Mesenchymal stem cell (in vitro differentiated cells and primary cell): ENCODE results near the gene MAN1A1.

Experiments
- DNase-seq: peaks from one replicate; pipeline ENCODE4 v3.0.0-alpha.2; 2013
- H2AFZ ChIP-seq: one replicate; pipeline ENCODE4 v1.6.1; 2013; ENCODE audit warnings: low read depth, mild to moderate bottlenecking, control low read depth, inconsistent platforms, low read length, moderate library complexity
- H2AK5ac ChIP-seq: 2 replicates; pipeline ENCODE4 v1.6.1; 2013; ENCODE audit warnings: low read length, moderate library complexity, mild to moderate bottlenecking, inconsistent platforms; ENCODE audit not compliant: severe bottlenecking
- H2BK120ac ChIP-seq: one replicate; pipeline ENCODE4 v1.6.1; 2013; ENCODE audit warnings: low read depth, mild to moderate bottlenecking, inconsistent platforms, low read length, moderate library complexity
- H2BK12ac ChIP-seq, 2 experiments: one replicate each; pipeline ENCODE4 v1.6.1; 2013; ENCODE audit warnings: inconsistent platforms in 2 of 2, low read length in 2 of 2, mild to moderate bottlenecking in 2 of 2, moderate library complexity in 2 of 2, control low read depth in 1 of 2
- H2BK15ac ChIP-seq: one replicate; pipeline ENCODE4 v1.6.1; 2013; ENCODE audit warnings: mild to moderate bottlenecking, low read depth, inconsistent platforms; ENCODE audit not compliant: poor library complexity, severe bottlenecking
- H2BK5ac ChIP-seq: 2 replicates; pipeline ENCODE4 v1.6.1; 2013; ENCODE audit warnings: low read depth, mild to moderate bottlenecking, low read length, control low read depth, inconsistent platforms; ENCODE audit not compliant: poor library complexity, severe bottlenecking
- H3K14ac ChIP-seq, 2 experiments: one replicate each; pipeline ENCODE4 v1.6.1; 2013; ENCODE audit warnings: inconsistent platforms in 2 of 2, low read length in 2 of 2, control low read depth in 1 of 2, mild to moderate bottlenecking in 1 of 2, moderate library complexity in 1 of 2
- H3K18ac ChIP-seq, 2 experiments: one replicate each; pipeline ENCODE4 v1.6.1; 2013; ENCODE audit warnings: inconsistent platforms in 2 of 2, low read length in 2 of 2, control low read depth in 1 of 2, low read depth in 1 of 2, mild to moderate bottlenecking in 1 of 2
- H3K23ac ChIP-seq, 2 experiments: one replicate each; pipeline ENCODE4 v1.6.1; 2013; ENCODE audit warnings: inconsistent platforms in 2 of 2, low read length in 2 of 2, mild to moderate bottlenecking in 2 of 2, moderate library complexity in 2 of 2, control low read depth in 1 of 2
- H3K27ac ChIP-seq: 2 replicates; pipeline ENCODE4 v1.5.1; 2013; ENCODE audit warnings: mild to moderate bottlenecking, moderate library complexity, low read length, control low read depth, inconsistent platforms; ENCODE audit not compliant: poor library complexity, severe bottlenecking
- H3K27me3 ChIP-seq, 2 experiments: 2 replicates each; pipeline versions ENCODE4 v1.6.1 to v1.7.0; 2013; ENCODE audit warnings: low read length in 2 of 2, mild to moderate bottlenecking in 2 of 2, moderate library complexity in 2 of 2, control low read depth in 1 of 2, inconsistent platforms in 1 of 2; ENCODE audit not compliant: control insufficient read depth in 1 of 2, insufficient read depth in 1 of 2
- H3K36me3 ChIP-seq, 2 experiments: 2 replicates each; pipeline versions ENCODE4 v1.6.1 to v1.7.0; 2013; ENCODE audit warnings: low read length in 2 of 2, control low read depth in 1 of 2, inconsistent platforms in 1 of 2, low read depth in 1 of 2, mild to moderate bottlenecking in 1 of 2; ENCODE audit not compliant: insufficient read depth in 2 of 2, control insufficient read depth in 1 of 2
- H3K4ac ChIP-seq, 2 experiments: one replicate each; pipeline ENCODE4 v1.6.1; 2013; ENCODE audit warnings: inconsistent platforms in 2 of 2, low read length in 2 of 2, mild to moderate bottlenecking in 2 of 2, moderate library complexity in 2 of 2, control low read depth in 1 of 2, low read depth in 1 of 2
- H3K4me1 ChIP-seq: 2 replicates; pipeline ENCODE4 v1.6.1; 2013; ENCODE audit warnings: low read depth, low read length, control low read depth; ENCODE audit not compliant: control insufficient read depth, insufficient read depth
- H3K4me2 ChIP-seq: 2 replicates; pipeline ENCODE4 v1.6.1; 2013; ENCODE audit warnings: low read length, mild to moderate bottlenecking, inconsistent platforms; ENCODE audit not compliant: poor library complexity, severe bottlenecking
- H3K4me3 ChIP-seq, 2 experiments: 2 replicates each; pipeline versions ENCODE4 v1.5.1 to v1.7.0; 2013; ENCODE audit warnings: low read length in 2 of 2, mild to moderate bottlenecking in 2 of 2, control low read depth in 1 of 2, low read depth in 1 of 2; ENCODE audit not compliant: insufficient read depth in 1 of 2
- H3K79me1 ChIP-seq: replicated peaks from 2 replicates; pipeline ENCODE4 v1.6.1; 2013; ENCODE audit warnings: mild to moderate bottlenecking, control low read depth, low read length, inconsistent platforms; ENCODE audit not compliant: poor library complexity, severe bottlenecking
- H3K9ac ChIP-seq: 2 replicates; pipeline ENCODE4 v1.7.0; 2013; ENCODE audit warnings: mild to moderate bottlenecking, low read length, moderate library complexity
- H3K9me3 ChIP-seq: 2 replicates; pipeline ENCODE4 v1.7.0; 2013; ENCODE audit warnings: mild to moderate bottlenecking, low read length; ENCODE audit not compliant: control insufficient read depth
- H4K8ac ChIP-seq: one replicate; pipeline ENCODE4 v1.6.1; 2013; ENCODE audit warnings: inconsistent platforms, mild to moderate bottlenecking, low read length, moderate library complexity
- H4K91ac ChIP-seq: one replicate; pipeline ENCODE4 v1.6.1; 2013; ENCODE audit warnings: mild to moderate bottlenecking, low read length, inconsistent platforms
- WGBS: methylation state at CpG from one replicate; pipeline ENCODE4 v1.1.7; 2013; ENCODE audit warnings: mixed read lengths; 5-methylcytosine and 5-hydroxymethylcytosine counted together

MAN1A1 gene

DNA sequence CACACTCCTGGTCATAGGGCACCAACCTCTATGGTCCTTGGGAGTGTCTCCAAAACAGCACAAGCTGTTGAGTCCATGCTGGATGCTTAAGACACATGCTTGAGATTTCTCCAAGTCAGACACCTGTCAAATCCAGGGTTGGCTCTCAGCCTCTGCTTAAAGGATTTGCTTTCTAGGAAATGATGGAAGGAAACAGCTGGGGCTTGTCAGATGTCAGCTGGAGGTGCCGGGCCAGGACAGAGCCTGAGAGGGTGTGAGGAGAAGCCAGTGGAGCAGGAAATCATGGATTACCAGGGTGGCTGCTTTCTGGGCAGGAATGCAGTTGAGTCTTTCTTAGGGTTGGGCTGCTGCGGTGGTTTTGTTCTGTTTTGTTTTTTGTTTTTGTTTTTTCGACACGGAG, 188.1 kb downstream of the MAN1A1 start:
- Histone ChIP-seq H2AFZ (no peak overlapping the region), H3K4ac (no peak overlapping the region), H3K4me1 (peaks cover 3% of the 10 kb centered on the region), H4K91ac (no peak overlapping the region), H3K27ac (no peak overlapping the region), H3K14ac (no peak overlapping the region), H4K8ac (no peak overlapping the region), H3K79me1 (no peaks in the 10 kb centered on the region), H2BK12ac (no peak overlapping the region), H3K4me3 (no peak overlapping the region), H3K18ac (no peak overlapping the region), H3K4me2 (no peak overlapping the region), H3K23ac (no peak overlapping the region), H2BK5ac (no peak overlapping the region), H3K36me3 (no peaks in the 10 kb centered on the region), H2AK5ac (no peak overlapping the region), H3K9ac (no peak overlapping the region), H2BK15ac (no peak overlapping the region), H3K9me3 (peaks cover 2% of the 10 kb centered on the region), H3K27me3 (no peaks in the 10 kb centered on the region), H2BK120ac (no peak overlapping the region)
- WGBS = 56% methylated on average over 4 of the region's 4 CpGs
- DNase-seq = no peak

- Histone ChIP-seq H3K23ac (no peak overlapping the region), H4K8ac (no peak overlapping the region), H2BK15ac (no peak overlapping the region), H3K36me3 (no peaks in the 10 kb centered on the region), H3K9me3 (peaks cover 2% of the 10 kb centered on the region), H3K4me3 (no peak overlapping the region), H2AK5ac (no peak overlapping the region), H2BK120ac (no peak overlapping the region), H2BK5ac (no peak overlapping the region), H3K4ac (no peak overlapping the region), H4K91ac (no peak overlapping the region), H3K14ac (no peak overlapping the region), H3K9ac (no peak overlapping the region), H3K27ac (no peak overlapping the region), H3K27me3 (no peaks in the 10 kb centered on the region), H3K4me1 (peaks cover 3% of the 10 kb centered on the region), H2AFZ (no peak overlapping the region), H2BK12ac (no peak overlapping the region), H3K79me1 (no peaks in the 10 kb centered on the region), H3K18ac (no peak overlapping the region), H3K4me2 (no peak overlapping the region)
- DNase-seq = no peak
- WGBS = 93% methylated on average over 2 of the region's 2 CpGs
Measured at GRCh38 chr6:119160911-119161310, 188.7 kb downstream of the MAN1A1 start.

DNA sequence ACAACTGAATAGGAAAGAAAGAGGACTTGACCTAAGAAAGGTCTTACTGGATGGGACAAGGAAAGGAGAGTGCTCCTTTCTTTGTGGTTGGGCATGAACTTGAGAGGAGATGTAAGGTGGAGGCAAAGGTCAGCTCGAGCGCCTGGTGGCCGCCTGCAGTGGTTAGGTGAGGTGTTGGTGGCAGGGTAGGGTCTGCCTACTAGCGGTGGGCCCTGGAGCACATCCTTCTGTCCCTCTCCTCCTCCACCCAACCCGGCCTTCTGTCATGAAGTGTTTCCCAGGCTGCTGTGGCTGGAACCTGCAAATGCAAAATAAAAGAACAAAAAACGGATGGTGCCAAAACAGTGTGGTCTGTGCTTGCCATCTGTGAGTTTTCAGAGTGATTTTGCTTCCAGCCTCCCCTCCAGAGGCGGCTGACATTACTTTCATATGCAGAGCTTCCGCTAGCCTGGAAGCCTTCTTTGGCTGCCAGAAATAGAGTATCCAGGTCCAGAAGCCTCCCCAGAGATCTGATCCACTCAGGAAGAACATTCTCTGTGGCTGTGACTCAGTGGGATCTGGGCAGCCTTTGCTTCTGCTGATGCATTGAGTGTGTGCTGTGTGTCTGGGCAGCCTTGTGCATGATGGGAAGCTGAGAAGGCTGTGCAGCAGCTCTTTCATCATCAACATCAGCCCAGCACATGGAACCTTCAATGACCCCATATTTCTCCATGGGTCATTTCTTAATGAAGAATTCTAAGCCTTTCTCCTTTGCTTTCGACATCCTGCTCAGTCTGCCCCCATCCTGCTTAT, 191.3 kb downstream of the MAN1A1 start:
- 89% methylated on average over 5 of the region's 9 CpGs for WGBS
- H3K4me1 ChIP-seq = peaks cover 3% of the 10 kb centered on the region

DNA sequence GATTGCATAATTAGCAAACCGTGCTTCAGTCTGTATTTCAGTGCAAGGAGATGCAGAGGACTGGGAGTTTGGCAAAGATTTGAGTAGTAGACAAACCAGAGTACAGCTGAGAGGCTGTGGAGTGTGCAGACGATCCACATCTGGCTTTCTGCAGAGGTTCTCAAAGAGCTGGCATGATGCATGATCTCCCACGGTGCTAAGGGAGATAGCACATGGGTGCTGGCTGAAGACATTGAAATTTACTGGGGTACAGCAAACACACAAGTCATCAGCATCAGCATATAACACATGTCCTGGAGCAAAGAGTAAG, 192.1 kb downstream of the MAN1A1 start:
- no peak overlapping the region for H3K4me2 ChIP-seq
- no peak overlapping the region for H4K91ac ChIP-seq
- H3K9ac ChIP-seq = no peak overlapping the region
- H2BK12ac ChIP-seq = no peak overlapping the region
- no peak overlapping the region for H4K8ac ChIP-seq
- 76% methylated on average over 3 of the region's 3 CpGs for WGBS
- no peak overlapping the region for H3K14ac ChIP-seq
- H2BK5ac ChIP-seq = no peak overlapping the region
- no peaks in the 10 kb centered on the region for H3K36me3 ChIP-seq
- peaks cover 2% of the 10 kb centered on the region for H3K9me3 ChIP-seq
- no peak overlapping the region for H3K27ac ChIP-seq
- H3K27me3 ChIP-seq = no peaks in the 10 kb centered on the region
- H2BK15ac ChIP-seq = no peak overlapping the region
- DNase-seq = no peak
- H3K23ac ChIP-seq = no peak overlapping the region
- no peaks in the 10 kb centered on the region for H3K79me1 ChIP-seq
- peaks cover 3% of the 10 kb centered on the region for H3K4me1 ChIP-seq
- H2AFZ ChIP-seq = no peak overlapping the region
- H3K4ac ChIP-seq = no peak overlapping the region
- H3K4me3 ChIP-seq = no peak overlapping the region
- no peak overlapping the region for H3K18ac ChIP-seq
- H2AK5ac ChIP-seq = no peak overlapping the region
- H2BK120ac ChIP-seq = no peak overlapping the region

More for the DNA sequence above, 191.3 kb downstream of the MAN1A1 start:
- no peaks in the 10 kb centered on the region for H3K36me3 ChIP-seq
- peak; percentile 41 for DNase-seq
- H3K4ac ChIP-seq = no peak overlapping the region
- H4K91ac ChIP-seq = no peak overlapping the region
- H3K9me3 ChIP-seq = peaks cover 2% of the 10 kb centered on the region
- no peak overlapping the region for H2AFZ ChIP-seq
- H3K27ac ChIP-seq = no peak overlapping the region
- no peak overlapping the region for H3K14ac ChIP-seq
- H3K23ac ChIP-seq = no peak overlapping the region
- H2BK5ac ChIP-seq = no peak overlapping the region
- H4K8ac ChIP-seq = no peak overlapping the region
- no peaks in the 10 kb centered on the region for H3K79me1 ChIP-seq
- no peak overlapping the region for H2AK5ac ChIP-seq
- no peak overlapping the region for H2BK15ac ChIP-seq
- H3K18ac ChIP-seq = no peak overlapping the region
- no peak overlapping the region for H3K4me3 ChIP-seq
- no peak overlapping the region for H3K9ac ChIP-seq
- H3K4me2 ChIP-seq = no peak overlapping the region
- no peak overlapping the region for H2BK120ac ChIP-seq
- H3K27me3 ChIP-seq = no peaks in the 10 kb centered on the region
- H2BK12ac ChIP-seq = no peak overlapping the region
